IMR-90 (cell line): ENCODE measurements around the gene RPTOR. TPM values are rescaled to one million over a fixed set of nuclear protein-coding genes. Genes with fewer than 3 reads are reported as not detected.

Source experiments
- ATAC-seq: fragments of 200-7000 bp; cut with Tn5 transposase; 2 replicates; pipeline ENCODE4 v1.9.1; 2020; ENCODE audit warnings: low read depth, mild to moderate bottlenecking, moderate library complexity
- BruUV-seq: library from RNA; stranded (reverse); fragments of 400-500 nt; replicated peaks from 2 replicates; lab custom pipeline; 2021; lab: Mats Ljungman, UMichigan
- CTCF ChIA-PET: fragments of 300-600 bp; formaldehyde crosslinking; extraction: SDS; loops from one replicate; lab custom pipeline; 2021; ENCODE audit warnings: antibody characterized with exemption; lab: Yijun Ruan, JAX
- POLR2A ChIA-PET: fragments of 300-600 bp; sonication (Branson Sonifier 250); formaldehyde crosslinking; loops from one replicate; lab custom pipeline; 2022; ENCODE audit warnings: antibody characterized with exemption; ENCODE audit not compliant: unreplicated experiment; lab: Charles Lee
- DNase-seq: peaks from one replicate; pipeline ENCODE4 v3.0.0; 2013
- H2AFZ ChIP-seq: replicated peaks from 2 replicates; pipeline ENCODE3; 2013; ENCODE audit warnings: low read length, mild to moderate bottlenecking; ENCODE audit not compliant: poor library complexity
- H2AK5ac ChIP-seq: 2 replicates; pipeline ENCODE4 v1.6.1; 2013; ENCODE audit warnings: low read depth, low read length, inconsistent platforms
- H2AK9ac ChIP-seq: replicated peaks from 2 replicates; pipeline ENCODE3; 2013; ENCODE audit warnings: mild to moderate bottlenecking, low read depth, low read length, moderate library complexity; ENCODE audit not compliant: poor library complexity
- H2BK120ac ChIP-seq: 2 replicates; pipeline ENCODE4 v1.6.1; 2013; ENCODE audit warnings: low read depth, low read length, inconsistent platforms
- H2BK15ac ChIP-seq: 3 replicates; pipeline ENCODE4 v1.6.1; 2013; ENCODE audit warnings: low read depth, low read length, inconsistent platforms
- H2BK20ac ChIP-seq: 2 replicates; pipeline ENCODE4 v1.6.1; 2013; ENCODE audit warnings: low read depth, mild to moderate bottlenecking, inconsistent platforms, low read length, moderate library complexity
- H2BK5ac ChIP-seq: 2 replicates; pipeline ENCODE4 v1.6.1; 2013; ENCODE audit warnings: mild to moderate bottlenecking, low read depth, low read length, inconsistent platforms; ENCODE audit not compliant: poor library complexity, severe bottlenecking
- H3K14ac ChIP-seq: replicated peaks from 2 replicates; pipeline ENCODE4 v1.6.1; 2013; ENCODE audit warnings: low read depth, low read length, inconsistent platforms
- H3K18ac ChIP-seq: 2 replicates; pipeline ENCODE4 v1.6.1; 2013; ENCODE audit warnings: low read depth, low read length, control low read depth
- H3K23ac ChIP-seq: 2 replicates; pipeline ENCODE4 v1.6.1; 2013; ENCODE audit warnings: low read depth, low read length, inconsistent platforms
- H3K27ac ChIP-seq: 2 replicates; pipeline ENCODE4 v1.5.1; 2013; ENCODE audit warnings: mild to moderate bottlenecking, control low read depth, low read length; ENCODE audit not compliant: insufficient read depth
- H3K27me3 ChIP-seq: 2 replicates; pipeline ENCODE4 v1.6.1; 2013; ENCODE audit warnings: low read length; ENCODE audit not compliant: control insufficient read depth, insufficient read depth
- H3K36me3 ChIP-seq: 2 replicates; pipeline ENCODE4 v1.6.1; 2013; ENCODE audit warnings: low read length, mixed read lengths; ENCODE audit not compliant: control insufficient read depth, insufficient read depth
- H3K4ac ChIP-seq: 2 replicates; pipeline ENCODE4 v1.6.1; 2013; ENCODE audit warnings: low read depth, low read length, inconsistent platforms
- H3K4me1 ChIP-seq: 2 replicates; pipeline ENCODE4 v1.6.1; 2013; ENCODE audit warnings: low read length, mixed read lengths; ENCODE audit not compliant: control insufficient read depth, insufficient read depth
- H3K4me2 ChIP-seq: 2 replicates; pipeline ENCODE4 v1.6.1; 2013; ENCODE audit warnings: low read depth, mild to moderate bottlenecking, control low read depth, low read length, moderate library complexity
- H3K4me3 ChIP-seq: 2 replicates; pipeline ENCODE4 v1.5.1; 2013; ENCODE audit warnings: low read depth, mild to moderate bottlenecking, control low read depth, low read length, moderate library complexity; ENCODE audit not compliant: insufficient read depth
- H3K56ac ChIP-seq: 2 replicates; pipeline ENCODE4 v1.6.1; 2013; ENCODE audit warnings: low read length, inconsistent platforms; ENCODE audit not compliant: insufficient read depth; ENCODE audit errors: extremely low read depth
- H3K79me1 ChIP-seq, 2 experiments: 2 replicates each; pipeline ENCODE4 v1.6.1; 2013; ENCODE audit warnings: low read length in 2 of 2, inconsistent platforms in 1 of 2, low read depth in 1 of 2
- H3K9ac ChIP-seq: 2 replicates; pipeline ENCODE4 v1.6.1; 2013; ENCODE audit warnings: low read depth, low read length, control low read depth
- H3K9me1 ChIP-seq: 2 replicates; pipeline ENCODE4 v1.6.1; 2013; ENCODE audit warnings: low read length, inconsistent platforms; ENCODE audit not compliant: insufficient read depth
- H3K9me3 ChIP-seq: 2 replicates; pipeline ENCODE4 v1.6.1; 2013; ENCODE audit warnings: low read length; ENCODE audit not compliant: control insufficient read depth, insufficient read depth
- H4K20me1 ChIP-seq: 2 replicates; pipeline ENCODE4 v1.6.1; 2013; ENCODE audit warnings: low read length, inconsistent platforms; ENCODE audit not compliant: insufficient read depth
- H4K5ac ChIP-seq: 2 replicates; pipeline ENCODE4 v1.6.1; 2013; ENCODE audit warnings: mild to moderate bottlenecking, low read depth, low read length, control low read depth
- H4K8ac ChIP-seq, 2 experiments: 2 replicates each; pipeline ENCODE4 v1.6.1; 2013; ENCODE audit warnings: low read depth in 2 of 2, low read length in 2 of 2, control low read depth in 1 of 2, inconsistent platforms in 1 of 2
- H4K91ac ChIP-seq: 2 replicates; pipeline ENCODE4 v1.6.1; 2013; ENCODE audit warnings: low read depth, low read length, inconsistent platforms; ENCODE audit not compliant: insufficient read depth
- CEBPB ChIP-seq: IDR thresholded peaks from 2 replicates; pipeline ENCODE4 v1.6.1; 2012; ENCODE audit warnings: low read depth, low read length, improper control_type of control experiment
- CTCF ChIP-seq: conservative IDR thresholded peaks from 2 replicates; pipeline ENCODE4 v1.5.1; 2012; ENCODE audit warnings: mild to moderate bottlenecking, low read depth, low read length, improper control_type of control experiment
- ELK1 ChIP-seq: fragments of 150-350 bp; IDR thresholded peaks from 2 replicates; pipeline ENCODE4 v1.6.1; 2016; ENCODE audit warnings: low read depth, mild to moderate bottlenecking, low read length, moderate library complexity, borderline replicate concordance
- MAFK ChIP-seq: IDR thresholded peaks from 2 replicates; pipeline ENCODE4 v1.6.1; 2012; ENCODE audit warnings: low read depth, low read length, improper control_type of control experiment
- RCOR1 ChIP-seq: IDR thresholded peaks from 2 replicates; pipeline ENCODE4 v1.6.1; 2012; ENCODE audit warnings: mild to moderate bottlenecking, low read length, improper control_type of control experiment; ENCODE audit not compliant: insufficient replicate concordance
- WGBS, 2 experiments: methylation state at CpG; one replicate each; pipeline versions ENCODE4 v1.1.5 to v1.1.7; 2013; ENCODE audit warnings: missing lambda C conversion rate in 2 of 2; ENCODE audit not compliant: insufficient read length in 1 of 2; ENCODE audit errors: extremely low coverage in 2 of 2; 5-methylcytosine and 5-hydroxymethylcytosine counted together
- dilution Hi-C: fragments of 300-500 bp; cut with HindIII; formaldehyde crosslinking; loops from one replicate; pipeline ENCODE4 v1.14.3; 2018; ENCODE audit warnings: low sequenced_read_pairs; ENCODE audit not compliant: unreplicated experiment
- in situ Hi-C: fragments of 300-500 bp; cut with MboI; formaldehyde crosslinking; loops from 3 replicates; pipeline ENCODE4 v1.14.3; 2019; ENCODE audit warnings: low sequenced_read_pairs, inconsistent platforms, mixed read lengths
- intact Hi-C: fragments of 100-400 bp; cut with micrococcal nuclease; formaldehyde crosslinking; loops from 2 replicates; pipeline ENCODE4 v1.10.0; 2022
- polyA plus RNA-seq, 3 experiments: library from polyadenylated mRNA; depleted of rRNA; stranded (reverse); fragments of >200 nt; gene quantifications; 2 replicates each; pipeline ENCODE4 v1.2.3, GENCODE V29; 2012; ENCODE audit warnings: low replicate concordance in 1 of 3
- total RNA-seq: library from RNA; depleted of rRNA; stranded (reverse); fragments of >200 nt; gene quantifications from 2 replicates; pipeline ENCODE4 v1.2.3, GENCODE V29; 2012

Gene RPTOR
- total and polyA plus RNA-seq, 2 of the 4 experiments (the other 2 are of a cell fraction) = 10.8 to 14.7 TPM

- TF ChIP-seq RCOR1 (no peak), CEBPB (no peak), ELK1 (no peak), CTCF (no peak), MAFK (no peak)
- Histone ChIP-seq H2AK5ac (peak overlapping the region; percentile 20; the same call in 1 of the 2 replicates), H3K4me1 (peaks cover 28% of the 10 kb centered on the region), H4K5ac (peak overlapping the region; percentile 2; the same call in 1 of the 2 replicates), H2AK9ac (no peak overlapping the region), H3K27ac (peak overlapping the region; percentile 32), H4K20me1 (no peaks in the 10 kb centered on the region), H2AFZ (no peak overlapping the region), H3K9me1 (peaks cover 33% of the 10 kb centered on the region), H3K18ac (no peak overlapping the region), H2BK20ac (peak overlapping the region; percentile 44), H3K79me1 (peaks cover 40 to 93% of the 10 kb centered on the region in 2 experiments), H3K56ac (no peak overlapping the region), H3K36me3 (no peaks in the 10 kb centered on the region), H4K91ac (peak overlapping the region; percentile 82), H3K4ac (peak overlapping the region; percentile 80), H4K8ac (peak overlapping the region; percentile 25 to 69; a peak in 3 of 4 replicates), H2BK15ac (peak overlapping the region; percentile 68; the same call in 1 of the 3 replicates), H3K9me3 (no peaks in the 10 kb centered on the region), H3K27me3 (no peaks in the 10 kb centered on the region), H3K9ac (no peak overlapping the region), H3K4me2 (0 out of 2 replicates have a peak overlapping the region, but pooled peaks have one; percentile 18), H2BK5ac (peak overlapping the region; percentile 22), H3K14ac (peak overlapping the region; percentile 87), H3K4me3 (no peak overlapping the region), H3K23ac (peak overlapping the region; percentile 30), H2BK120ac (peak overlapping the region; percentile 87)
- intact Hi-C loops = no loop called here
- CTCF ChIA-PET = no interaction called here
- ATAC-seq = 0 out of 2 replicates have a peak, but pooled peaks have one; percentile 25
- no peak for DNase-seq
- no CpG with 5 or more reads among the region's 8 CpGs for WGBS, 2 experiments
- POLR2A ChIA-PET = no interaction called here
- dilution Hi-C loops = no loop called here
- BruUV-seq = no TSS peak
- in situ Hi-C loops = no loop called here
Measured at GRCh38 chr17:80725517-80725916, 180.9 kb downstream of the RPTOR start.
